ENCODE measurements around the gene PLB1.
A peak's percentile ranks its signal among the peaks of the same experiment; 100 is the strongest.

The PLB1 gene

GRCh38 chr2:28592481-28592880 lies 96.6 kb downstream of the PLB1 start:
- no peak for DNase-seq

GRCh38 chr2:28593160-28593755 lies 97.4 kb downstream of the PLB1 start:
- no peak for DNase-seq

GRCh38 chr2:28594000-28594331 lies 98.1 kb downstream of the PLB1 start:
- no peak for DNase-seq

- peak; percentile 85 for DNase-seq
Measured at GRCh38 chr2:28594332-28595108, 98.7 kb downstream of the PLB1 start.

- no peak for DNase-seq
Measured at GRCh38 chr2:28595323-28595722, 99.5 kb downstream of the PLB1 start.

GRCh38 chr2:28598484-28598883 lies 102.6 kb downstream of the PLB1 start:
- DNase-seq, result no peak

- no peak for DNase-seq
Measured at GRCh38 chr2:28600181-28600580, 104.3 kb downstream of the PLB1 start.

GRCh38 chr2:28601616-28602015 lies 105.8 kb downstream of the PLB1 start:
- DNase-seq, result no peak

GRCh38 chr2:28602136-28602660 lies 106.3 kb downstream of the PLB1 start:
- DNase-seq, result no peak

GRCh38 chr2:28602751-28603639 lies 107.1 kb downstream of the PLB1 start:
- no peak for DNase-seq

- no peak for DNase-seq
Measured at GRCh38 chr2:28603821-28604220, 108.0 kb downstream of the PLB1 start.

GRCh38 chr2:28604284-28604843 lies 108.5 kb downstream of the PLB1 start:
- no peak for DNase-seq

GRCh38 chr2:28606986-28607441 lies 111.2 kb downstream of the PLB1 start:
- DNase-seq, result no peak

- no peak for DNase-seq
Measured at GRCh38 chr2:28607730-28608499, 112.1 kb downstream of the PLB1 start.

GRCh38 chr2:28608500-28609424 lies 112.9 kb downstream of the PLB1 start:
- no peak for DNase-seq

GRCh38 chr2:28610583-28611201 lies 114.8 kb downstream of the PLB1 start:
- DNase-seq, result no peak

- no peak for DNase-seq
Measured at GRCh38 chr2:28612131-28612812, 116.4 kb downstream of the PLB1 start.

GRCh38 chr2:28613186-28613585 lies 117.3 kb downstream of the PLB1 start:
- no peak for DNase-seq

GRCh38 chr2:28613633-28614501 lies 118.0 kb downstream of the PLB1 start:
- no peak for DNase-seq
